BJ (cell line): Measurements from ENCODE around the gene TCF12. TPM values are rescaled to one million over a fixed set of nuclear protein-coding genes. Genes with fewer than 3 reads are reported as not detected.

ENCODE experiments used
- CTCF ChIA-PET: fragments of 350-600 bp; formaldehyde crosslinking; extraction: SDS; loops from one replicate; lab custom pipeline; 2021; ENCODE audit warnings: antibody characterized with exemption, inconsistent platforms; lab: Yijun Ruan, JAX
- POLR2A ChIA-PET: fragments of 300-600 bp; sonication (Branson Sonifier 250); formaldehyde crosslinking; extraction: SDS; loops from one replicate; lab custom pipeline; 2021; ENCODE audit warnings: antibody characterized with exemption; lab: Charles Lee
- DNase-seq: peaks from one replicate; pipeline ENCODE4 v3.0.0-alpha.2; 2011; ENCODE audit warnings: low read depth
- H3K27me3 ChIP-seq: 2 replicates; pipeline ENCODE4 v1.6.0; 2011; ENCODE audit warnings: low read length; ENCODE audit not compliant: control insufficient read depth, insufficient read depth
- H3K36me3 ChIP-seq: 2 replicates; pipeline ENCODE4 v1.5.1; 2011; ENCODE audit warnings: low read length; ENCODE audit not compliant: control insufficient read depth, insufficient read depth
- H3K4me3 ChIP-seq: 2 replicates; pipeline ENCODE4 v1.5.1; 2011; ENCODE audit warnings: low read depth, mild to moderate bottlenecking, control low read depth, low read length
- polyA plus RNA-seq: library from polyadenylated mRNA; depleted of rRNA; stranded (reverse); fragments of >200 nt; gene quantifications from 2 replicates; pipeline ENCODE4 v1.2.3, GENCODE V29; 2011
- TF ChIP-seq, protein P1 (sequence below): IDR thresholded peaks from 2 replicates; pipeline ENCODE4 v1.5.1; 2011; ENCODE audit warnings: low read depth, mild to moderate bottlenecking, control low read depth, inconsistent platforms, low read length, moderate library complexity; ENCODE audit not compliant: insufficient read depth

TCF12 gene
- polyA plus RNA-seq, 1 experiment = 134 TPM

DNA sequence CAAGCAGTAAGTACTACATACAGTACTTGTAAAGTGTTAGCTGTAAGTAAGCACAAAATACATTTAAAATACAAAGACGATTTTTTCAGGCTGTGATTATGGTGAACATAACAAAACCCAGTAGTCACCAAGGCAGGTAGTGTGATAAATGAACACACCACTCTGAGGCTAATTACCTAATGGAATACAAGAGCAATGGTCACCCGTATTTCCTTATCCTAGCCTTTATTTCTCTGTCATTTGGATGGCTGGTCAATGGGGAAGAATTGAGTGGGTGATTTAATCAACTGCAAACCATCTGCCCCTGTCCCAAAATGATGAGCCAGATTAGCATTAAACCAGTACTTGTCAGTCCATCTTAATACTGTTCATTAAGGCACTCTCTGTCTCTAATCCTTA, 368.7 kb downstream of the TCF12 start:
- DNase-seq = no peak
- Histone ChIP-seq H3K36me3 (peaks cover 2% of the 10 kb centered on the region), H3K4me3 (no peak overlapping the region), H3K27me3 (no peaks in the 10 kb centered on the region)
- CTCF ChIA-PET = interaction anchor here (0.5 to 0.8 kb wide), 2 partner anchors 10 to 20 kb away, joined by 3 read pairs; no protein-coding TSS in a partner anchor
- POLR2A ChIA-PET = no interaction called here
- TF ChIP-seq, protein P1, sequence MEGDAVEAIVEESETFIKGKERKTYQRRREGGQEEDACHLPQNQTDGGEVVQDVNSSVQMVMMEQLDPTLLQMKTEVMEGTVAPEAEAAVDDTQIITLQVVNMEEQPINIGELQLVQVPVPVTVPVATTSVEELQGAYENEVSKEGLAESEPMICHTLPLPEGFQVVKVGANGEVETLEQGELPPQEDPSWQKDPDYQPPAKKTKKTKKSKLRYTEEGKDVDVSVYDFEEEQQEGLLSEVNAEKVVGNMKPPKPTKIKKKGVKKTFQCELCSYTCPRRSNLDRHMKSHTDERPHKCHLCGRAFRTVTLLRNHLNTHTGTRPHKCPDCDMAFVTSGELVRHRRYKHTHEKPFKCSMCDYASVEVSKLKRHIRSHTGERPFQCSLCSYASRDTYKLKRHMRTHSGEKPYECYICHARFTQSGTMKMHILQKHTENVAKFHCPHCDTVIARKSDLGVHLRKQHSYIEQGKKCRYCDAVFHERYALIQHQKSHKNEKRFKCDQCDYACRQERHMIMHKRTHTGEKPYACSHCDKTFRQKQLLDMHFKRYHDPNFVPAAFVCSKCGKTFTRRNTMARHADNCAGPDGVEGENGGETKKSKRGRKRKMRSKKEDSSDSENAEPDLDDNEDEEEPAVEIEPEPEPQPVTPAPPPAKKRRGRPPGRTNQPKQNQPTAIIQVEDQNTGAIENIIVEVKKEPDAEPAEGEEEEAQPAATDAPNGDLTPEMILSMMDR = no peak

DNA sequence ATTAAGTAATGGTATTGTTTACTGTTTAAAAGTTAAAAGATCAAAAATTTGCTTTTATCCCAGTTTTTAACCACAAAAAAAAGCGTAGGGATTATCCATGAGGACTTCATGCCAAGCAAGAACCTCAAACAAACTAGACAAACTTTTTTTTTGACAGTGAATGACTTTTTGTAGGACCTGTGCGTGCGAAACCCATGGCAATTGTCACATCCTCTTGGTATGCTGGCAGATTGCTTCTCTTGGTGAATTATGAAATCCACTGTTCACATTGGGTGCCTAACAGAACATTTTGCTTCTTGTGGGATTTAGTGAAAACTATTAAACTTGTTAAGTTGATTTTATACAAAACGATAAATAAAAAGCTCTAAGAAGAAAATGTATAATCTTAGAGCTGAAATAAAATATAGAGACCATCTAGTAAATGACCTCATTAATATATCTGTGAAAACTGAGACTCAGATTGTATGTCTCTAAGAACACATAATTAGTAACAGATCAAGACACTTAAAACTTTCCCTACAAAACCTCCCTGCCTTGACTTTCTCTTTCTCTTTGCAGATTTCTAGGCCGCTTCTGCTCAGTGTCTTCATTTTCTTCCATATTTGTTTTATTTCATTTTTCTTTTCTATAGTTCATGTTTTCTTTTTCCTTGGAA, 370.6 kb downstream of the TCF12 start:
- Histone ChIP-seq H3K27me3 (no peaks in the 10 kb centered on the region), H3K4me3 (no peak overlapping the region), H3K36me3 (peaks cover 2% of the 10 kb centered on the region)
- TF ChIP-seq, protein P1 = no peak
- POLR2A ChIA-PET = no interaction called here
- peak; percentile 46 for DNase-seq
- CTCF ChIA-PET = interaction anchor here (2.0 kb wide), 1 partner anchor 18 kb away, joined by 6 read pairs; no protein-coding TSS in a partner anchor

DNA sequence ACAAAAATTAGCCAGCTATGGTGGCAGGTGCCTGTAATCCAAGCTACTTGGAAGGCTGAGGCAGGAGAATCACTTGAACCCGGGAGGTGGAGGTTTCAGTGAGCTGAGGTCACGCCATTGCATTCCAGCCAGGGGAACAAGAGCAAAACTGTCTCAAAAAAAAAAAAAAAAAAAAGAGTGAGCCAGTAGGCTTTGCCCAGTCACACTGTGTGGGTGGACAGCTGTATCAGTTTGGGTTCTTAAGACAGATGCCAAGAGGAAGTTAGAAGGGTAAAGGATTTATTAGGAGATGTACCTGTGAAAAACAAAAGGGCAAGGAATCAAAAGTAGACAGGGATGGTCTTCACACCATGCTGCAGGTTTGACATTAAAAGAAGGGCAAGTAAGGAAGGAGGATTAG, 371.7 kb downstream of the TCF12 start:
- CTCF ChIA-PET = interaction anchor here (0.6 to 2.0 kb wide), 3 partner anchors 10 to 51 kb away, joined by 3 to 6 read pairs (median 3); no protein-coding TSS in a partner anchor
- H3K4me3 ChIP-seq = no peak overlapping the region
- DNase-seq = no peak
- H3K36me3 ChIP-seq = no peaks in the 10 kb centered on the region; the same call in none of the 2 replicates
- TF ChIP-seq, protein P1 = no peak
- no peaks in the 10 kb centered on the region for H3K27me3 ChIP-seq
- POLR2A ChIA-PET = no interaction called here

DNA sequence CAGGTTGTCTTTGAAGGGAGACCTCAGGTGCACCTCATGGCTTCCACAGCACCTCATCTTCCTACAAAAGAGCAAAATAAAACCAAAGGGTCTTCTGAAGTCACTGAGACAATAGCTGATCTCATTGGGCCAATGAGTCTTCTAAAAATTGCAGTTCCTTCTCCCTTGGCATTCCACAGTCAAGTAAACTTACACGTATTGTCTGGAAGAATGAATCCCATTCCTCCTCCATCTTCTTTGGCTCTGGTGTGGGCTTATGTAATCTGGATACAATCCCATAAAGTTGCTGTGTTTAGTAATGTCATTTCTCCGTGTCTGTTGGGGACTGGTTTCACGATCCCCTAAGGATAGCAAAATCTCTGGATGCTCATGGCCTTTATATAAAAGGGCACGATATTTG, 372.4 kb downstream of the TCF12 start:
- no peak overlapping the region for H3K4me3 ChIP-seq
- TF ChIP-seq, protein P1 = no peak
- no peak for DNase-seq
- H3K36me3 ChIP-seq = no peaks in the 10 kb centered on the region; the same call in none of the 2 replicates
- CTCF ChIA-PET = interaction anchor here (0.6 to 1.0 kb wide), 3 partner anchors 9 to 50 kb away, joined by 3 read pairs; no protein-coding TSS in a partner anchor
- POLR2A ChIA-PET = no interaction called here
- no peaks in the 10 kb centered on the region for H3K27me3 ChIP-seq

DNA sequence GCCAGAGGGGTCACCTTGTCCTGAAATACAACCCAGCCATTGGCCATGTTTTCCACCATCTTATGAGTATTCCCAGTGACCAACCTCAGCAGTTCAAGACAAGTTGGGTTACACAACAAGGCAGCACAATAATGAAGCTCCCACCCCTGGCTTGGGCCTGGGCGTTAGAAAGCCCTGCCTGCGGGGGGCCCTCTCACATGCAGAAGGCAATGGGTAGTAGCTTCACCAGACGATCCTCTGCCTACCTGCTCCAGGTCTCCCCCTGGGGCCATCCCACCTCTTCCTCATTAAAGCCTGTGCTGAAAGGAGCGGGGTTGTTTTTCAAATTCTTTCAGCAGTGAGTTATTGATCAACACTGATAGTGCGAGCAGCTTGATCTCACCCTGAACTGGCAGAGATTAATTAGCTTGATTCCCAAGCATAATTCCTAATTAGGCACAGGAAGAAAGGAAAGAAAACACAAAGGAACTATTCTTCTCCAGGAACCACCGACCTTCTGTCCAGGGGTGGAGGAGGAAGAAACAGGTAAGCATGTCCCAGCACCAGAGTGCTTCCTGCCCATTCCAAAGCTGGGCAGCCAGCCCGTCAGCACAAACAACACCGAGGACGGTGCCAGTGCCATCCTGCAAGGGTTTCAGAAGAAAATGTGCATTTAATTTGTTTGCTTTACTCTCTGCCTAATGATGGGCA, 378.2 kb downstream of the TCF12 start:
- H3K4me3 ChIP-seq = no peak overlapping the region
- CTCF ChIA-PET = interaction anchor here (0.7 to 2.4 kb wide), 4 partner anchors 10 to 151 kb away, joined by 3 to 15 read pairs (median 3); no protein-coding TSS in a partner anchor
- H3K36me3 ChIP-seq = no peaks in the 10 kb centered on the region; the same call in 1 of the 2 replicates
- H3K27me3 ChIP-seq = no peaks in the 10 kb centered on the region
- no peak for DNase-seq
- TF ChIP-seq, protein P1 = no peak
- POLR2A ChIA-PET = no interaction called here
